WTC11 (cell line): ENCODE measurements around the gene CABLES1. TPM values are rescaled to one million over a fixed set of nuclear protein-coding genes. Genes with fewer than 3 reads are reported as not detected.

Source experiments
- ATAC-seq: fragments of 200-7000 bp; cut with Tn5 transposase; 2 replicates; pipeline ENCODE4 v1.10.0; 2021; ENCODE audit warnings: mild to moderate bottlenecking, moderate library complexity
- CTCF ChIA-PET: fragments of 300-600 bp; sonication (Branson Sonifier 250); formaldehyde crosslinking; loops from one replicate; lab custom pipeline; 2021; ENCODE audit warnings: antibody characterized with exemption; lab: Charles Lee
- POLR2A ChIA-PET: fragments of 350-600 bp; sonication (Branson Sonifier 250); formaldehyde crosslinking; loops from one replicate; lab custom pipeline; 2021; ENCODE audit warnings: antibody characterized with exemption; lab: Charles Lee
- DNase-seq: peaks from one replicate; pipeline ENCODE4 v3.0.0; 2021; ENCODE audit warnings: low spot score
- H3K27ac Mint-ChIP-seq: 2 replicates; pipeline ENCODE4 v1.8.0; 2021; ENCODE audit warnings: mixed read lengths
- H3K27me3 Mint-ChIP-seq: 2 replicates; pipeline ENCODE4 v1.8.0; 2021; ENCODE audit warnings: low read depth, mild to moderate bottlenecking, moderate library complexity, mixed read lengths
- H3K36me3 Mint-ChIP-seq: 2 replicates; pipeline ENCODE4 v1.8.0; 2021; ENCODE audit warnings: mixed read lengths
- H3K4me1 Mint-ChIP-seq: 2 replicates; pipeline ENCODE4 v1.8.0; 2022; ENCODE audit warnings: mixed read lengths
- H3K4me3 Mint-ChIP-seq: 2 replicates; pipeline ENCODE4 v1.8.0; 2021; ENCODE audit warnings: mild to moderate bottlenecking, moderate library complexity, mixed read lengths
- H3K9me3 Mint-ChIP-seq: 2 replicates; pipeline ENCODE4 v1.8.0; 2021; ENCODE audit warnings: mixed read lengths
- AR ChIP-seq: fragments of 250-450 bp; sonication (Bioruptor Pico); IDR thresholded peaks from 2 replicates; pipeline ENCODE4 v1.9.0; 2021; ENCODE audit warnings: mild to moderate bottlenecking
- ATF3 ChIP-seq: sonication (generic); formaldehyde crosslinking; conservative IDR thresholded peaks from 2 replicates; pipeline ENCODE4 v1.8.1; 2022; ENCODE audit warnings: mild to moderate bottlenecking, missing genetic modification reagents
- EMX1 ChIP-seq: fragments of 250-450 bp; sonication (Bioruptor Pico); IDR thresholded peaks from 2 replicates; pipeline ENCODE4 v1.8.0; 2021; ENCODE audit warnings: mild to moderate bottlenecking
- ERG ChIP-seq: fragments of 250-450 bp; sonication (Bioruptor Pico); IDR thresholded peaks from 2 replicates; pipeline ENCODE4 v1.8.0; 2021; ENCODE audit warnings: mild to moderate bottlenecking
- ESRRA ChIP-seq: sonication (generic); formaldehyde crosslinking; IDR thresholded peaks from 2 replicates; pipeline ENCODE4 v1.8.1; 2022; ENCODE audit warnings: mild to moderate bottlenecking, missing genetic modification reagents, borderline replicate concordance
- FOXK1 ChIP-seq: sonication (generic); formaldehyde crosslinking; IDR thresholded peaks from 2 replicates; pipeline ENCODE4 v1.8.0; 2022; ENCODE audit warnings: mild to moderate bottlenecking, moderate library complexity, missing genetic modification reagents
- FOXP1 ChIP-seq: sonication (generic); formaldehyde crosslinking; IDR thresholded peaks from 2 replicates; pipeline ENCODE4 v1.8.0; 2022; ENCODE audit warnings: missing genetic modification reagents, mild to moderate bottlenecking, moderate library complexity, borderline replicate concordance
- GABPB1 ChIP-seq: sonication (generic); formaldehyde crosslinking; IDR thresholded peaks from 2 replicates; pipeline ENCODE4 v1.8.1; 2023; ENCODE audit warnings: mild to moderate bottlenecking, missing genetic modification reagents
- GRHL2 ChIP-seq: fragments of 250-450 bp; sonication (Bioruptor Pico); IDR thresholded peaks from 2 replicates; pipeline ENCODE4 v1.8.0; 2022; ENCODE audit warnings: mild to moderate bottlenecking, moderate library complexity; ENCODE audit not compliant: insufficient replicate concordance, severe bottlenecking
- GTF2I ChIP-seq: fragments of 250-450 bp; sonication (Bioruptor Pico); conservative IDR thresholded peaks from 2 replicates; pipeline ENCODE4 v1.4.0; 2021; ENCODE audit warnings: mild to moderate bottlenecking
- HMGA2 ChIP-seq: fragments of 250-450 bp; sonication (Bioruptor Pico); IDR thresholded peaks from 2 replicates; pipeline ENCODE4 v1.4.0; 2021; ENCODE audit warnings: mild to moderate bottlenecking, moderate library complexity
- IRF1 ChIP-seq: sonication (generic); formaldehyde crosslinking; IDR thresholded peaks from 2 replicates; pipeline ENCODE4 v1.8.0; 2023; ENCODE audit warnings: missing genetic modification reagents
- IRF2 ChIP-seq: sonication (generic); formaldehyde crosslinking; IDR thresholded peaks from 2 replicates; pipeline ENCODE4 v1.8.0; 2022; ENCODE audit warnings: low read depth, missing genetic modification reagents, borderline replicate concordance
- JAZF1 ChIP-seq: fragments of 250-450 bp; sonication (Bioruptor Pico); IDR thresholded peaks from 2 replicates; pipeline ENCODE4 v1.9.0; 2021; ENCODE audit warnings: moderate library complexity, mild to moderate bottlenecking, inconsistent platforms
- MXD4 ChIP-seq: fragments of 250-450 bp; sonication (Bioruptor Pico); IDR thresholded peaks from 2 replicates; pipeline ENCODE4 v1.8.0; 2021; ENCODE audit warnings: mild to moderate bottlenecking, moderate library complexity, borderline replicate concordance
- NR1H2 ChIP-seq: sonication (generic); formaldehyde crosslinking; IDR thresholded peaks from 2 replicates; pipeline ENCODE4 v1.9.0; 2021; ENCODE audit warnings: mild to moderate bottlenecking, moderate library complexity, missing genetic modification reagents
- NR3C1 ChIP-seq: sonication (generic); formaldehyde crosslinking; conservative IDR thresholded peaks from 2 replicates; pipeline ENCODE4 v1.8.1; 2023; ENCODE audit warnings: low read depth, mild to moderate bottlenecking, missing genetic modification reagents
- TEAD4 ChIP-seq: sonication (generic); formaldehyde crosslinking; IDR thresholded peaks from 2 replicates; pipeline ENCODE4 v1.8.0; 2022; ENCODE audit warnings: mild to moderate bottlenecking, missing genetic modification reagents
- TP53 ChIP-seq: sonication (generic); formaldehyde crosslinking; IDR thresholded peaks from 2 replicates; pipeline ENCODE4 v1.8.1; 2023; ENCODE audit warnings: mild to moderate bottlenecking, missing genetic modification reagents
- ZNF121 ChIP-seq: sonication (generic); formaldehyde crosslinking; IDR thresholded peaks from 2 replicates; pipeline ENCODE4 v1.8.0; 2023; ENCODE audit warnings: missing genetic modification reagents
- ZNF263 ChIP-seq: sonication (generic); formaldehyde crosslinking; IDR thresholded peaks from 2 replicates; pipeline ENCODE4 v1.8.1; 2022; ENCODE audit warnings: low read depth, mild to moderate bottlenecking, moderate library complexity, missing genetic modification reagents
- ZNF425 ChIP-seq: fragments of 250-450 bp; sonication (Bioruptor Pico); conservative IDR thresholded peaks from 2 replicates; pipeline ENCODE4 v1.9.0; 2021; ENCODE audit warnings: mild to moderate bottlenecking
- total RNA-seq: library from RNA; stranded (reverse); gene quantifications from 3 replicates; pipeline ENCODE4 v1.2.3, GENCODE V29; 2021

The CABLES1 gene
- total RNA-seq, 1 experiment from 2014 or later: 17.0 TPM

- no peak for TF ChIP-seq JAZF1 (CRISPR knock-in tag)
- TF ChIP-seq GRHL2 (CRISPR knock-in tag): no peak
- no peak for TF ChIP-seq ATF3
- no peak for TF ChIP-seq ZNF425
- no peak for TF ChIP-seq ERG
- TF ChIP-seq GTF2I: no peak
- no peak for TF ChIP-seq IRF2 (CRISPR knock-in tag)
- TF ChIP-seq NR3C1 (CRISPR knock-in tag): no peak
- no peak for TF ChIP-seq AR (CRISPR knock-in tag)
- no peak overlapping the region for H3K27ac Mint-ChIP-seq
- peaks cover 21% of the 10 kb centered on the region for H3K4me1 Mint-ChIP-seq
- H3K4me3 Mint-ChIP-seq: no peak overlapping the region
- H3K9me3 Mint-ChIP-seq: no peaks in the 10 kb centered on the region
- POLR2A ChIA-PET: interaction anchor here (0.7 to 1.1 kb wide), 2 partner anchors 56 to 83 kb away, joined by 3 to 9 read pairs; no protein-coding TSS in a partner anchor
- no peak for DNase-seq
- ATAC-seq: no peak
- CTCF ChIA-PET: interaction anchor here (0.6 to 2.1 kb wide), 9 partner anchors 15 to 270 kb away, joined by 3 to 7 read pairs (median 3); no protein-coding TSS in a partner anchor
- no peaks in the 10 kb centered on the region for H3K27me3 Mint-ChIP-seq
- H3K36me3 Mint-ChIP-seq: peaks cover 16% of the 10 kb centered on the region
These were observed 93.1 kb downstream of the CABLES1 start for GRCh38 chr18:23228102-23229061.

- ATAC-seq: no peak
- POLR2A ChIA-PET: no interaction called here
- H3K4me1 Mint-ChIP-seq: peaks cover 21% of the 10 kb centered on the region
These were observed 94.2 kb downstream of the CABLES1 start for GRCh38 chr18:23229472-23229871.

GRCh38 chr18:23230686-23231085 lies 95.4 kb downstream of the CABLES1 start:
- H3K4me3 Mint-ChIP-seq: no peak overlapping the region
- peaks cover 27% of the 10 kb centered on the region for H3K36me3 Mint-ChIP-seq
- ATAC-seq (no peak), DNase-seq (no peak)
- CTCF ChIA-PET: interaction anchor here (2.1 kb wide), 1 partner anchor 23 kb away, joined by 6 read pairs; no protein-coding TSS in a partner anchor
- TF ChIP-seq EMX1 (CRISPR knock-in tag): no peak
- no peak for TF ChIP-seq ZNF121 (CRISPR knock-in tag)
- no peak for TF ChIP-seq ESRRA (CRISPR knock-in tag)
- TF ChIP-seq ZNF263: no peak
- no peak for TF ChIP-seq FOXP1 (CRISPR knock-in tag)
- TF ChIP-seq TEAD4 (CRISPR knock-in tag): no peak
- no peak for TF ChIP-seq FOXK1 (CRISPR knock-in tag)
- no peak for TF ChIP-seq HMGA2
- no peak for TF ChIP-seq GABPB1 (CRISPR knock-in tag)
- no peak for TF ChIP-seq MXD4 (CRISPR knock-in tag)
- no peak for TF ChIP-seq IRF1 (CRISPR knock-in tag)
- no peaks in the 10 kb centered on the region for H3K27me3 Mint-ChIP-seq
- H3K4me1 Mint-ChIP-seq: peaks cover 29% of the 10 kb centered on the region
- POLR2A ChIA-PET: no interaction called here
- H3K27ac Mint-ChIP-seq: 0 out of 2 replicates have a peak overlapping the region, but pooled peaks have one; percentile 12
- no peaks in the 10 kb centered on the region for H3K9me3 Mint-ChIP-seq

More at GRCh38 chr18:23229472-23229871, 94.2 kb downstream of the CABLES1 start:
- no peak for TF ChIP-seq NR1H2 (CRISPR knock-in tag)
- no peak for TF ChIP-seq TP53
- TF ChIP-seq FOXK1 (CRISPR knock-in tag): no peak
- CTCF ChIA-PET: interaction anchor here (1.4 to 2.1 kb wide), 2 partner anchors 22 to 98 kb away, joined by 3 to 6 read pairs; no protein-coding TSS in a partner anchor
- no peak overlapping the region for H3K4me3 Mint-ChIP-seq
- no peaks in the 10 kb centered on the region for H3K9me3 Mint-ChIP-seq
- peaks cover 23% of the 10 kb centered on the region for H3K36me3 Mint-ChIP-seq
- no peaks in the 10 kb centered on the region for H3K27me3 Mint-ChIP-seq
- no peak for DNase-seq
- no peak overlapping the region for H3K27ac Mint-ChIP-seq
